HL-60 (cell line): ENCODE results near the gene COA7.
"Not testable (repeated sequence)": the region's sequence is repeated elsewhere in the genome, so short reads cannot be mapped to it uniquely, and the experiment has no call there.

ENCODE experiments used
- DNase-seq, 2 experiments: peaks; one replicate each; pipeline ENCODE4 v3.0.0-alpha.2; 2010 to 2020; ENCODE audit warnings: low read depth in 1 of 2, low spot score in 1 of 2
- H3K27ac ChIP-seq: fragments of 250-450 bp; sonication (Bioruptor Pico); replicated peaks from 2 replicates; pipeline ENCODE4 v1.5.1; 2020; ENCODE audit warnings: mild to moderate bottlenecking, moderate library complexity
- H3K27me3 ChIP-seq: fragments of 250-450 bp; sonication (Bioruptor Pico); 2 replicates; pipeline ENCODE4 v1.5.1; 2021; ENCODE audit warnings: mild to moderate bottlenecking, moderate library complexity; ENCODE audit not compliant: insufficient read depth, poor library complexity, severe bottlenecking
- H3K4me3 ChIP-seq: replicated peaks from 2 replicates; pipeline ENCODE4 v1.5.1; 2011; ENCODE audit warnings: mild to moderate bottlenecking, control low read depth, low read length; ENCODE audit not compliant: insufficient read depth
- CTCF ChIP-seq: IDR thresholded peaks from one replicate; pipeline ENCODE4 v1.5.1; 2011; ENCODE audit warnings: low read length, control low read depth, inconsistent platforms; ENCODE audit not compliant: insufficient read depth
- GABPA ChIP-seq: IDR thresholded peaks from 2 replicates; pipeline ENCODE4 v1.6.1; 2012; ENCODE audit warnings: low read depth
- POLR2AphosphoS5 ChIP-seq: IDR thresholded peaks from 2 replicates; pipeline ENCODE4 v1.6.1; 2012; ENCODE audit warnings: low read depth
- REST ChIP-seq: IDR thresholded peaks from 2 replicates; pipeline ENCODE4 v1.6.1; 2012; ENCODE audit warnings: low read depth; ENCODE audit not compliant: insufficient replicate concordance
- SPI1 ChIP-seq: IDR thresholded peaks from 2 replicates; pipeline ENCODE4 v1.6.1; 2012; ENCODE audit warnings: low read depth, mild to moderate bottlenecking, borderline replicate concordance

Gene COA7

GRCh38 chr1:52738148-52738547, 40.0 kb upstream of the COA7 start:
- DNase-seq, result no peak
- TF ChIP-seq GABPA (no peak), POLR2AphosphoS5 (no peak), SPI1 (no peak), CTCF (no peak), REST (no peak)
- Histone ChIP-seq H3K4me3 (no peak overlapping the region), H3K27me3 (no peaks in the 10 kb centered on the region), H3K27ac (no peak overlapping the region)

GRCh38 chr1:52735371-52735770, 37.2 kb upstream of the COA7 start:
- not testable (repeated sequence) for H3K27ac ChIP-seq, DNase-seq, H3K27me3 ChIP-seq, H3K4me3 ChIP-seq

GRCh38 chr1:52733368-52733767, 35.2 kb upstream of the COA7 start:
- no peak overlapping the region for H3K4me3 ChIP-seq
- no peak for DNase-seq
- H3K27ac ChIP-seq, result no peak overlapping the region
- TF ChIP-seq POLR2AphosphoS5 (no peak), SPI1 (no peak), GABPA (no peak), REST (no peak), CTCF (no peak)
- H3K27me3 ChIP-seq, result no peaks in the 10 kb centered on the region

GRCh38 chr1:52727956-52728656, 30.0 kb upstream of the COA7 start:
- DNase-seq, result no peak
- Histone ChIP-seq H3K27ac (no peak overlapping the region), H3K4me3 (no peak overlapping the region), H3K27me3 (no peaks in the 10 kb centered on the region)
- TF ChIP-seq SPI1 (no peak), CTCF (no peak), POLR2AphosphoS5 (no peak), GABPA (no peak), REST (no peak)
